SK-N-SH (cell line): Measurements from ENCODE around the gene PAM. TPM values are rescaled to one million over a fixed set of nuclear protein-coding genes. Genes with fewer than 3 reads are reported as not detected.

Experiments used
- CTCF ChIA-PET: fragments of 300-600, 350-600 bp; formaldehyde crosslinking; extraction: SDS; loops from one replicate; lab custom pipeline; 2021; lab: Yijun Ruan, JAX
- POLR2A ChIA-PET: fragments of 350-600 bp; sonication (Branson Sonifier 250); formaldehyde crosslinking; extraction: SDS; loops from one replicate; lab custom pipeline; 2020; ENCODE audit warnings: antibody characterized with exemption, inconsistent platforms; lab: Yijun Ruan, JAX
- DNase-seq: peaks from one replicate; pipeline ENCODE4 v3.0.0; 2012
- H2AFZ ChIP-seq: fragments of 200-600 bp; sonication (generic); 2 replicates; pipeline ENCODE4 v1.8.1; 2016; ENCODE audit warnings: antibody characterized with exemption, mild to moderate bottlenecking, low read depth
- H3F3A ChIP-seq: fragments of 200-600 bp; sonication (generic); replicated peaks from 2 replicates; pipeline ENCODE3; 2016; ENCODE audit warnings: antibody characterized with exemption, mild to moderate bottlenecking; ENCODE audit not compliant: insufficient read depth
- H3K27ac ChIP-seq, 2 experiments: fragments of 200-500 bp in 1 of 2; fragments of 200-600 bp in 1 of 2; sonication (Bioruptor generic) in 1 of 2; sonication (generic), shearing (Covaris generic) in 1 of 2; 2 replicates each; pipeline versions ENCODE4 v1.5.1 to v1.6.1; 2014 to 2016; ENCODE audit warnings: low read depth in 2 of 2, inconsistent platforms in 1 of 2, low read length in 1 of 2, mild to moderate bottlenecking in 1 of 2, mixed read lengths in 1 of 2
- H3K27me3 ChIP-seq: fragments of 200-600 bp; sonication (generic), shearing (Covaris generic); 2 replicates; pipeline ENCODE4 v1.6.1; 2016; ENCODE audit warnings: mixed run types; ENCODE audit not compliant: insufficient read depth
- H3K36me3 ChIP-seq, 2 experiments: fragments of 200-500 bp in 1 of 2; fragments of 200-600 bp in 1 of 2; sonication (Bioruptor generic) in 1 of 2; sonication (generic) in 1 of 2; replicated peaks in 1 of 2; 2 replicates each; pipeline versions ENCODE3 to v1.5.1; 2014 to 2016; ENCODE audit warnings: low read length in 1 of 2, mild to moderate bottlenecking in 1 of 2; ENCODE audit not compliant: insufficient read depth in 2 of 2, control insufficient read depth in 1 of 2
- H3K4me1 ChIP-seq, 2 experiments: fragments of 200-500 bp in 1 of 2; fragments of 200-600 bp in 1 of 2; sonication (Bioruptor generic) in 1 of 2; sonication (generic), shearing (Covaris generic) in 1 of 2; 2 replicates each; pipeline versions ENCODE4 v1.5.1 to v1.6.1; 2014 to 2016; ENCODE audit warnings: low read depth in 1 of 2, low read length in 1 of 2, mixed run types in 1 of 2; ENCODE audit not compliant: insufficient read depth in 2 of 2, control insufficient read depth in 1 of 2
- H3K4me2 ChIP-seq: fragments of 200-600 bp; sonication (generic), shearing (Covaris generic); 2 replicates; pipeline ENCODE4 v1.6.1; 2017; ENCODE audit warnings: mixed run types
- H3K4me3 ChIP-seq, 2 experiments: fragments of 200-500 bp in 1 of 2; fragments of 200-600 bp in 1 of 2; sonication (Bioruptor generic) in 1 of 2; sonication (generic), shearing (Covaris generic) in 1 of 2; 2 replicates each; pipeline versions ENCODE4 v1.5.1 to v1.8.1; 2014 to 2016; ENCODE audit warnings: low read depth in 2 of 2, inconsistent platforms in 1 of 2, low read length in 1 of 2, mild to moderate bottlenecking in 1 of 2, mixed read lengths in 1 of 2, moderate library complexity in 1 of 2
- H3K79me2 ChIP-seq: fragments of 200-600 bp; sonication (generic); 2 replicates; pipeline ENCODE4 v1.8.1; 2017; ENCODE audit warnings: mild to moderate bottlenecking; ENCODE audit not compliant: insufficient read depth
- H3K9ac ChIP-seq: fragments of 200-600 bp; sonication (generic); 2 replicates; pipeline ENCODE4 v1.6.1; 2017; ENCODE audit warnings: mixed run types
- H3K9me2 ChIP-seq: fragments of 200-600 bp; sonication (generic); 2 replicates; pipeline ENCODE4 v1.6.1; 2017; ENCODE audit warnings: mixed run types
- H3K9me3 ChIP-seq: fragments of 200-600 bp; sonication (generic); 2 replicates; pipeline ENCODE4 v1.6.1; 2017; ENCODE audit warnings: mixed run types, mild to moderate bottlenecking, moderate library complexity
- H4K20me1 ChIP-seq: fragments of 200-600 bp; sonication (generic); 2 replicates; pipeline ENCODE4 v1.6.1; 2017; ENCODE audit warnings: mild to moderate bottlenecking, mixed run types; ENCODE audit not compliant: insufficient read depth
- CTCF ChIP-seq: fragments of 200-600 bp; sonication (generic); IDR thresholded peaks from 2 replicates; pipeline ENCODE4 v1.6.1; 2017; ENCODE audit warnings: antibody characterized with exemption, mild to moderate bottlenecking, moderate library complexity
- ELF1 ChIP-seq: IDR thresholded peaks from 2 replicates; pipeline ENCODE4 v1.4.0; 2012
- EZH2phosphoT487 ChIP-seq: fragments of 200-600 bp; sonication (generic); IDR thresholded peaks from 2 replicates; pipeline ENCODE4 v1.6.1; 2017; ENCODE audit warnings: low read depth, mixed run types, mild to moderate bottlenecking, antibody characterized with exemption, moderate library complexity, borderline replicate concordance
- FOSL2 ChIP-seq: IDR thresholded peaks from 2 replicates; pipeline ENCODE4 v1.4.0; 2012; ENCODE audit warnings: low read depth, mild to moderate bottlenecking, moderate library complexity, borderline replicate concordance
- FOXJ3 ChIP-seq: sonication (generic); formaldehyde crosslinking; IDR thresholded peaks from 2 replicates; pipeline ENCODE4 v1.5.1; 2020; ENCODE audit warnings: mild to moderate bottlenecking, missing genetic modification reagents
- FOXM1 ChIP-seq: IDR thresholded peaks from 2 replicates; pipeline ENCODE4 v1.4.0; 2012; ENCODE audit warnings: low read depth, mild to moderate bottlenecking
- GABPA ChIP-seq: IDR thresholded peaks from 2 replicates; pipeline ENCODE4 v1.4.0; 2012; ENCODE audit warnings: low read depth, mild to moderate bottlenecking
- GATA2 ChIP-seq: sonication (generic); formaldehyde crosslinking; IDR thresholded peaks from 2 replicates; pipeline ENCODE4 v1.5.0; 2020; ENCODE audit warnings: mild to moderate bottlenecking, missing genetic modification reagents
- IRF3 ChIP-seq: fragments of 150-350 bp; IDR thresholded peaks from 2 replicates; pipeline ENCODE4 v1.6.1; 2016; ENCODE audit warnings: mild to moderate bottlenecking, low read depth, low read length
- JUND ChIP-seq: IDR thresholded peaks from 2 replicates; pipeline ENCODE4 v1.4.0; 2012
- MEF2A ChIP-seq: IDR thresholded peaks from 2 replicates; pipeline ENCODE4 v1.4.0; 2012; ENCODE audit warnings: low read depth, borderline replicate concordance
- MXI1 ChIP-seq: IDR thresholded peaks from 2 replicates; pipeline ENCODE4 v1.6.1; 2012; ENCODE audit warnings: mild to moderate bottlenecking, low read depth, low read length, improper control_type of control experiment
- NFIC ChIP-seq: IDR thresholded peaks from 2 replicates; pipeline ENCODE4 v1.4.0; 2012; ENCODE audit warnings: borderline replicate concordance
- NRF1 ChIP-seq: IDR thresholded peaks from 2 replicates; pipeline ENCODE4 v1.6.1; 2012; ENCODE audit warnings: low read depth, mild to moderate bottlenecking, low read length
- POLR2AphosphoS5 ChIP-seq: IDR thresholded peaks from 2 replicates; pipeline ENCODE4 v1.6.1; 2012; ENCODE audit warnings: low read depth, low read length
- RAD21 ChIP-seq: IDR thresholded peaks from 2 replicates; pipeline ENCODE4 v1.6.1; 2012; ENCODE audit warnings: mild to moderate bottlenecking, low read length
- RXRA ChIP-seq: IDR thresholded peaks from 2 replicates; pipeline ENCODE4 v1.4.0; 2012; ENCODE audit warnings: low read depth, mild to moderate bottlenecking, borderline replicate concordance
- SMC3 ChIP-seq: IDR thresholded peaks from 2 replicates; pipeline ENCODE4 v1.6.1; 2012; ENCODE audit warnings: low read depth, low read length, improper control_type of control experiment
- TCF12 ChIP-seq: IDR thresholded peaks from 2 replicates; pipeline ENCODE4 v1.4.0; 2012
- TEAD4 ChIP-seq: IDR thresholded peaks from 2 replicates; pipeline ENCODE4 v1.4.0; 2012; ENCODE audit warnings: mild to moderate bottlenecking, borderline replicate concordance; ENCODE audit not compliant: insufficient read depth
- USF1 ChIP-seq: IDR thresholded peaks from 2 replicates; pipeline ENCODE4 v1.4.0; 2012; ENCODE audit warnings: low read depth, borderline replicate concordance
- YY1 ChIP-seq: IDR thresholded peaks from 2 replicates; pipeline ENCODE4 v1.4.0; 2012; ENCODE audit warnings: low read depth, mild to moderate bottlenecking
- ZBTB33 ChIP-seq: IDR thresholded peaks from 2 replicates; pipeline ENCODE4 v1.4.0; 2012; ENCODE audit warnings: low read depth, borderline replicate concordance
- WGBS: methylation state at CpG from one replicate; pipeline ENCODE4 v1.1.6; 2017; ENCODE audit warnings: low lambda C conversion rate; 5-methylcytosine and 5-hydroxymethylcytosine counted together
- polyA plus RNA-seq, 3 experiments: library from polyadenylated mRNA; depleted of rRNA; stranded (reverse); fragments of >200 nt; gene quantifications; 2 replicates each; pipeline ENCODE4 v1.2.3, GENCODE V29; 2012

Gene PAM
- polyA plus RNA-seq, 1 of the 3 experiments (the other 2 are of a cell fraction) = 507 TPM

GRCh38 chr5:102798104-102798785 lies 43.1 kb downstream of the PAM start:
- no peak overlapping the region for H3K27ac ChIP-seq
- no peaks in the 10 kb centered on the region for H4K20me1 ChIP-seq
- DNase-seq = no peak
- CTCF ChIA-PET = interaction anchor here (0.9 to 1.4 kb wide), 4 partner anchors 18 to 117 kb away, joined by 3 to 4 read pairs (median 4); no protein-coding TSS in a partner anchor
- POLR2A ChIA-PET = no interaction called here
- H3K4me2 ChIP-seq = no peak overlapping the region
- H3K4me3 ChIP-seq = no peak overlapping the region
- H2AFZ ChIP-seq = no peak overlapping the region
- H3F3A ChIP-seq = peaks cover 7% of the 10 kb centered on the region
- no peaks in the 10 kb centered on the region for H3K9me3 ChIP-seq
- TF ChIP-seq ELF1 (no peak), POLR2AphosphoS5 (no peak), FOSL2 (no peak), JUND (no peak), FOXJ3 (CRISPR knock-in tag) (no peak)
- peaks cover 27% of the 10 kb centered on the region for H3K79me2 ChIP-seq
- H3K27me3 ChIP-seq = no peaks in the 10 kb centered on the region
- H3K9me2 ChIP-seq = no peaks in the 10 kb centered on the region
- H3K36me3 ChIP-seq = no peaks in the 10 kb centered on the region
- 86% methylated on average over 5 of the region's 5 CpGs for WGBS
- peaks cover 19 to 27% of the 10 kb centered on the region in 2 experiments; a peak in 3 of 4 replicates for H3K4me1 ChIP-seq
- H3K9ac ChIP-seq = no peak overlapping the region

- Histone ChIP-seq H3K36me3 (no peaks in the 10 kb centered on the region), H3K4me2 (no peak overlapping the region), H3K9ac (no peak overlapping the region), H3K4me1 (peaks cover 18 to 26% of the 10 kb centered on the region in 2 experiments; a peak in 3 of 4 replicates), H4K20me1 (no peaks in the 10 kb centered on the region), H2AFZ (no peak overlapping the region), H3K27ac (no peak overlapping the region; a peak in 1 of 4 replicates), H3K9me2 (no peaks in the 10 kb centered on the region), H3K9me3 (no peaks in the 10 kb centered on the region), H3K4me3 (no peak overlapping the region), H3K79me2 (peaks cover 25% of the 10 kb centered on the region), H3K27me3 (no peaks in the 10 kb centered on the region), H3F3A (peaks cover 7% of the 10 kb centered on the region)
- CTCF ChIA-PET = interaction anchor here (0.9 to 1.4 kb wide), 5 partner anchors 21 to 133 kb away, joined by 3 to 4 read pairs (median 3); no protein-coding TSS in a partner anchor
- POLR2A ChIA-PET = no interaction called here
- 47% methylated on average over 2 of the region's 2 CpGs for WGBS
- TF ChIP-seq GABPA = no peak
- no peak for TF ChIP-seq RXRA
- no peak for TF ChIP-seq EZH2phosphoT487
- no peak for TF ChIP-seq MEF2A
- no peak for TF ChIP-seq IRF3
- no peak for TF ChIP-seq CTCF
- TF ChIP-seq NRF1 = no peak
- no peak for TF ChIP-seq TEAD4
- TF ChIP-seq POLR2AphosphoS5 = no peak
- TF ChIP-seq FOXM1 = no peak
- TF ChIP-seq USF1 = no peak
- TF ChIP-seq SMC3 = no peak
- no peak for TF ChIP-seq NFIC
- TF ChIP-seq ZBTB33 = no peak
- TF ChIP-seq GATA2 (CRISPR knock-in tag) = no peak
- TF ChIP-seq RAD21 = no peak
- TF ChIP-seq TCF12 = no peak
- no peak for TF ChIP-seq MXI1
- TF ChIP-seq YY1 = no peak
- TF ChIP-seq ELF1 = no peak
- no peak for DNase-seq
These were observed 43.9 kb downstream of the PAM start for GRCh38 chr5:102799017-102799416.
